Measurements from ENCODE around the gene TRIM62.

TRIM62 gene

DNA sequence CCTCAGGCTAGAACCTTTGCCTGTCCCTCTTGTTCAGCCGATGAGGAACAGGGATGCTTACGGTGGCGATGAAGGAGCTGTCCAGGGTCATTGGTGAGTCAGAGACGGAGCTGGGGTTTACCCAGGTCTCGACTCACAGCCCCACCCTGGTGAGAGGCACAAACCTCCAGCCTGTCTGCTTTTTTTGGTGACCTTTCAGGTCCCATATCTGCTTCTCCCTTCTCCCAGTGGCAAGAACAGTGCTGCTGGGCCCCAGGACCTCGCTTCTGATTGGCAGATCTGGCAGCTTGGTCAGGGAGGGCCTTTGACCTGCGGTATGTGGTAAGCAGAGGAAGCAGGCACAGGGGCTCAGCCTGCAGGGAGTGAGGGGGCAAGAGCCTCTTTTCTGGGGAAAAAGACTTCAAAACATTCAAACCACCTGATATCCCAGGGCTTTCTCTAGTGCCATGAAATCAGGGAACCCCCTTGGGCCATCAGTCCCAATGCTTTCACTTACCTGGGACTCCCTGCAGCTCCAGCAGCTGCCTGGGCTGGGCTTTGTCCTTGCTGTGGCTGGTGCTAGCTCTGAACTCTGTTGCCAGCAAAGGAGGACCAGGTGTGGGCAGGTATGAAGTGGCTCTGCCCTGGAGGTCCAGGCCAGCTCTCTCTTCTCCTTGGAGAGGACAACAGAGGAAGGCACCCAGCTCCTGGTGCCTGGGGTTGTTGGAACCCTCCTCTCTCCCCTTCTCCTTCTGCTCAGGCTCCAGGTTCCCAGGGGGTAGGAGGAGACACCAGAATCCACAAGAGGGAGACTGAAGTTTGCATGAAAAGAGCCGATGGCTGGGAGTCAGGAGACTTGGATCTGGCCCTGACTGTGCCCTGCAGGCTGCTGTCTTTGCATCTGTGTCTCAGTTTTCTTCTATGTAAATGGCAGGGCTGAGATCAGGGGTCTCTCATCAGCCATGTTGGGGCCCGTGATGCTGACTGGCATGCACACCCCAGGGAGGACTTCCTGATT, 41.4 kb downstream of the TRIM62 start:
- TF ChIP-seq TAF1 (IDR thresholded peaks at IDR 0.05; ENCODE audit: borderline replicate concordance, insufficient read depth, low read length) = no peak
- TF ChIP-seq SIN3A (IDR thresholded peaks at IDR 0.05; ENCODE audit: borderline replicate concordance, insufficient read depth, low read length) = no peak
- TF ChIP-seq, protein P1, sequence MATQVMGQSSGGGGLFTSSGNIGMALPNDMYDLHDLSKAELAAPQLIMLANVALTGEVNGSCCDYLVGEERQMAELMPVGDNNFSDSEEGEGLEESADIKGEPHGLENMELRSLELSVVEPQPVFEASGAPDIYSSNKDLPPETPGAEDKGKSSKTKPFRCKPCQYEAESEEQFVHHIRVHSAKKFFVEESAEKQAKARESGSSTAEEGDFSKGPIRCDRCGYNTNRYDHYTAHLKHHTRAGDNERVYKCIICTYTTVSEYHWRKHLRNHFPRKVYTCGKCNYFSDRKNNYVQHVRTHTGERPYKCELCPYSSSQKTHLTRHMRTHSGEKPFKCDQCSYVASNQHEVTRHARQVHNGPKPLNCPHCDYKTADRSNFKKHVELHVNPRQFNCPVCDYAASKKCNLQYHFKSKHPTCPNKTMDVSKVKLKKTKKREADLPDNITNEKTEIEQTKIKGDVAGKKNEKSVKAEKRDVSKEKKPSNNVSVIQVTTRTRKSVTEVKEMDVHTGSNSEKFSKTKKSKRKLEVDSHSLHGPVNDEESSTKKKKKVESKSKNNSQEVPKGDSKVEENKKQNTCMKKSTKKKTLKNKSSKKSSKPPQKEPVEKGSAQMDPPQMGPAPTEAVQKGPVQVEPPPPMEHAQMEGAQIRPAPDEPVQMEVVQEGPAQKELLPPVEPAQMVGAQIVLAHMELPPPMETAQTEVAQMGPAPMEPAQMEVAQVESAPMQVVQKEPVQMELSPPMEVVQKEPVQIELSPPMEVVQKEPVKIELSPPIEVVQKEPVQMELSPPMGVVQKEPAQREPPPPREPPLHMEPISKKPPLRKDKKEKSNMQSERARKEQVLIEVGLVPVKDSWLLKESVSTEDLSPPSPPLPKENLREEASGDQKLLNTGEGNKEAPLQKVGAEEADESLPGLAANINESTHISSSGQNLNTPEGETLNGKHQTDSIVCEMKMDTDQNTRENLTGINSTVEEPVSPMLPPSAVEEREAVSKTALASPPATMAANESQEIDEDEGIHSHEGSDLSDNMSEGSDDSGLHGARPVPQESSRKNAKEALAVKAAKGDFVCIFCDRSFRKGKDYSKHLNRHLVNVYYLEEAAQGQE (IDR thresholded peaks at IDR 0.05; ENCODE audit: insufficient read depth in 1 of 2, low read depth in 2 of 2, low read length in 2 of 2) = peak; percentile 74 to 85
- no peak for TF ChIP-seq FOXP2 (optimal IDR thresholded peaks at IDR 0.05; ENCODE audit: borderline replicate concordance, extremely low read depth, extremely low read length, insufficient read depth)

DNA sequence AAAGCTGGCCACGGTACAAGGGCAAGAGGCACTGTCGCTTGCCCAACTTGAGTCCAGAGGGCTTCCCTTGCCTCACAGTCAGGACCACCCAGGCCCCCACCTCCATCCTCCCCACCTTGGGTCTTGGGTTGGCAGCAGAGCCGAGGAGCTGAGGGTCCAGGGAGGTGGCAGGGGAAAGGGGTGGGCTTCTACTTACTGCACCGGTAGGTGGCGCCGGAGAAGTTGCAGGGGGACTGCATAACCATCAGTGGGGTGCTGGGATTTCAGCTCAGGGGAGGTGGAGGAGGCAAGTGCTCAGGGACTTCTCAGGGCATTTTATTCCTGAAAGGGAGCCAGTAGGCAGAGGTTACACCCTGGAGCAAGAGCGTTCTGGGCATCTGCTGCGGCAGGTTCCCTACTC, 44.0 kb downstream of the TRIM62 start:
- TF ChIP-seq, protein P1 (IDR thresholded peaks at IDR 0.05; ENCODE audit: insufficient read depth in 1 of 2, low read depth in 2 of 2, low read length in 2 of 2) = no peak
- TF ChIP-seq TAF1 (IDR thresholded peaks at IDR 0.05; ENCODE audit: borderline replicate concordance, insufficient read depth, low read length) = no peak
- TF ChIP-seq POLR2AphosphoS5 (IDR thresholded peaks at IDR 0.05; ENCODE audit: low read depth, low read length) = no peak
- no peak for TF ChIP-seq SIN3A (IDR thresholded peaks at IDR 0.05; ENCODE audit: borderline replicate concordance, insufficient read depth, low read length)
- no peak for TF ChIP-seq FOXP2 (optimal IDR thresholded peaks at IDR 0.05; ENCODE audit: borderline replicate concordance, extremely low read depth, extremely low read length, insufficient read depth)

DNA sequence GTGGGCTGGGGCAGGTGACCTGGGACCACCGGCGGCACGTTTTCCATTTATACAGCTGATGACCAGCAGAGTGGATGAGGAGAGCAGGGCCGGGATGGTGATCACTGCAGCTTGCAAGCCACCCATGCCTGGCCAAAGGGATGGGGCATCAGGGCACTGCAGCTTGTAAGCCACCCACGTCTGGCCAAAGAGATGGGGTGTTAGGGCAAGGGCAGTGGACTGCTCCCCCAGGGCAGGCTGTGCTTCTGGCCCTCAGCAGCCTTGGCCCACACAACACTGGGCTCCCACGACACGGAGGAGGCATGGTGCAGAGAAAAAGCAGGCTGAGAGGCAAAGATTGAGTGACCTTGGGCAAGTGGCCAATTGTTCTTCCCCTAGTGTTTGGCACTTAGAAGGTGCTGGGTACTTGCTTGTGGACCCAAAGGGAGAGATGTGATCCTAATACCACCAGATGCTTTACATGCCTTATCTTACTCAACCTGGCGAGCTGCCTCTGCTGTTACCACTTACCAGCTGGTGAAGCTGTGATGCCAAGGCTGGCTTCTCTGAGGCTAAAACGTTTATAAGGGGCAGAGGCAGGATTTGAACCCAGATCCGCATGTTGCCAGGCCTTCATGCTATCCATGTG, 48.3 kb downstream of the TRIM62 start:
- TF ChIP-seq POLR2AphosphoS5 (IDR thresholded peaks at IDR 0.05; ENCODE audit: low read depth, low read length) = no peak
- no peak for TF ChIP-seq TAF1 (IDR thresholded peaks at IDR 0.05; ENCODE audit: borderline replicate concordance, insufficient read depth, low read length)
- TF ChIP-seq SIN3A (IDR thresholded peaks at IDR 0.05; ENCODE audit: borderline replicate concordance, insufficient read depth, low read length) = no peak
- no peak for TF ChIP-seq FOXP2 (optimal IDR thresholded peaks at IDR 0.05; ENCODE audit: borderline replicate concordance, extremely low read depth, extremely low read length, insufficient read depth)

DNA sequence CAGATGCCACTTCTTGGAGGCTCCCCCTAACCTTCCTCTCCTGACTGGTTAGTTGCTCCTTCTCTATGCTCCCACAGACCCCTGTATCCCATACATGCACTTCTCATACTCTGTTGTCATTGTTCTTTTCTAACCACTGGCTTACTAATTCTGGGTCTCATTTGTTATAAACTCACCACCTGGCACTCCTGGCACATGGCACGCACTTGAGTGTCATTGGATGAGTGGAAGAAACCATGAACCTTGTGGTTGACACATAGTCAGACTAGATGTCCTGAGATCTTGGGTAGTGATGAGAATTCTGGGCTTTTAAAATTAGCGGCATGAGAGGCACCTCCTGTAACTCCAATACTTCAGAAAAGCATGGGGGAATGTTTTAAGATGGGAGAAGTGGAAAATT, 49.3 kb downstream of the TRIM62 start:
- TF ChIP-seq SIN3A (IDR thresholded peaks at IDR 0.05; ENCODE audit: borderline replicate concordance, insufficient read depth, low read length) (no peak), POLR2AphosphoS5 (IDR thresholded peaks at IDR 0.05; ENCODE audit: low read depth, low read length) (no peak), FOXP2 (optimal IDR thresholded peaks at IDR 0.05; ENCODE audit: borderline replicate concordance, extremely low read depth, extremely low read length, insufficient read depth) (no peak), TAF1 (IDR thresholded peaks at IDR 0.05; ENCODE audit: borderline replicate concordance, insufficient read depth, low read length) (no peak)

DNA sequence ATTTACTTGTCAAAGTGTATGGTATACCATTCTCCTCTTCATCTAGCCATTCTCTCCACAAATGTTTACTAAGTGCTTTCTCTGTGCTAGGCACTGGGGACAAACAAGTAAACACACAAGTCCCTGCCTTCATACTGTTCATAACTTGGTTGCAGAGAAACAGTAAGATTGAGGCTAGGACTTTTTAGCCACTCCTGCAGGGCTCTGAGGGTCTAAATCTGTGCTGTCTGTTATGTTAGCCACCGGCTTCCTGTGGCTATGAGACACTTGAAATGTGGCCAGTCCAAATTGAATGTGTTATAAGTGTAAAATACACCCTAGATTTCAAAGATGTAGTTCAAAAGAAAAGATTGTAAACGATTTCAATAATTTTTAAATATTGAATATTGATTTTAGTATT, 50.7 kb downstream of the TRIM62 start:
- TF ChIP-seq TAF1 (IDR thresholded peaks at IDR 0.05; ENCODE audit: borderline replicate concordance, insufficient read depth, low read length) (no peak), SIN3A (IDR thresholded peaks at IDR 0.05; ENCODE audit: borderline replicate concordance, insufficient read depth, low read length) (no peak), FOXP2 (optimal IDR thresholded peaks at IDR 0.05; ENCODE audit: borderline replicate concordance, extremely low read depth, extremely low read length, insufficient read depth) (no peak), POLR2AphosphoS5 (IDR thresholded peaks at IDR 0.05; ENCODE audit: low read depth, low read length) (no peak)
- TF ChIP-seq, protein P1 (IDR thresholded peaks at IDR 0.05; ENCODE audit: insufficient read depth in 1 of 2, low read depth in 2 of 2, low read length in 2 of 2) = no peak
